ENCODE measurements around the gene XIAP.

Gene XIAP

GRCh38 chrX:123960956-123961267 lies 101.1 kb downstream of the XIAP start:
- peak overlapping the region; percentile 92 for H3K27ac ChIP-seq (ENCODE audit: low read depth, low read length)
- peak overlapping the region; percentile 49 for H3K4me2 ChIP-seq (ENCODE audit: low read length)
- H2BK5ac ChIP-seq (ENCODE audit: low read depth, low read length, poor library complexity): peak overlapping the region; percentile 97
- no peaks in the 10 kb centered on the region for H3K9me3 ChIP-seq (ENCODE audit: insufficient read depth, low read depth, low read length)
- peak overlapping the region; percentile 98 for H3K18ac ChIP-seq (ENCODE audit: low read length)
- H2BK120ac ChIP-seq (ENCODE audit: insufficient read depth, low read length, poor library complexity): peak overlapping the region; percentile 93
- H4K8ac ChIP-seq (ENCODE audit: low read depth, low read length): peak overlapping the region; percentile 97
- H3K4ac ChIP-seq (ENCODE audit: low read depth, low read length): peak overlapping the region; percentile 99
- DNase-seq: no peak
- H2AK5ac ChIP-seq (ENCODE audit: low read length): peak overlapping the region; percentile 86
- H3K79me1 ChIP-seq (ENCODE audit: low read length): peaks cover 18% of the 10 kb centered on the region
- H3K14ac ChIP-seq (ENCODE audit: low read length): peak overlapping the region; percentile 99
- H2AFZ ChIP-seq (ENCODE audit: insufficient read depth, low read length, poor library complexity): peak overlapping the region; percentile 54
- H3K79me2 ChIP-seq (ENCODE audit: control insufficient read depth, insufficient read depth, low read length, poor library complexity): peaks cover 11% of the 10 kb centered on the region
- no peak overlapping the region for H3K23ac ChIP-seq (ENCODE audit: low read length)
- H3K9ac ChIP-seq (ENCODE audit: low read length): peak overlapping the region; percentile 97
- H4K91ac ChIP-seq (ENCODE audit: low read depth, low read length): peak overlapping the region; percentile 97
- H3K27me3 ChIP-seq (ENCODE audit: insufficient read depth, low read length): no peaks in the 10 kb centered on the region
- H2BK12ac ChIP-seq (ENCODE audit: low read length): no peak overlapping the region
- no peaks in the 10 kb centered on the region for H3K4me1 ChIP-seq (ENCODE audit: control insufficient read depth in 1 of 2, insufficient read depth in 2 of 2, low read length in 2 of 2)
- no peaks in the 10 kb centered on the region for H3K36me3 ChIP-seq (ENCODE audit: control insufficient read depth in 1 of 2, insufficient read depth in 2 of 2, low read length in 2 of 2)
- WGBS (ENCODE audit: extremely low coverage, insufficient coverage, insufficient read length): no CpG with 5 or more reads among the region's 13 CpGs
- peak overlapping the region; percentile 87 for H4K12ac ChIP-seq (ENCODE audit: low read depth, low read length)
- H3K4me3 ChIP-seq (ENCODE audit: low read depth, low read length): peak overlapping the region; percentile 79

- no CpG with 5 or more reads among the region's 38 CpGs for WGBS (ENCODE audit: extremely low coverage, insufficient coverage, insufficient read length)
- Histone ChIP-seq H3K4me1 (ENCODE audit: control insufficient read depth in 1 of 2, insufficient read depth in 2 of 2, low read length in 2 of 2) (no peaks in the 10 kb centered on the region), H2AK5ac (ENCODE audit: low read length) (peak within 1 kb of the TSS; percentile 86), H2AFZ (ENCODE audit: insufficient read depth, low read length, poor library complexity) (peak within 1 kb of the TSS; percentile 59), H3K14ac (ENCODE audit: low read length) (peak within 1 kb of the TSS; percentile 99), H3K23ac (ENCODE audit: low read length) (no peak within 1 kb of the TSS), H3K79me1 (ENCODE audit: low read length) (peaks cover 18% of the 10 kb centered on the region), H4K91ac (ENCODE audit: low read depth, low read length) (peak within 1 kb of the TSS; percentile 97), H2BK120ac (ENCODE audit: insufficient read depth, low read length, poor library complexity) (peak within 1 kb of the TSS; percentile 93), H4K12ac (ENCODE audit: low read depth, low read length) (peak within 1 kb of the TSS; percentile 87), H2BK12ac (ENCODE audit: low read length) (no peak within 1 kb of the TSS), H4K8ac (ENCODE audit: low read depth, low read length) (peak within 1 kb of the TSS; percentile 97), H3K9ac (ENCODE audit: low read length) (peak within 1 kb of the TSS; percentile 97), H3K27ac (ENCODE audit: low read depth, low read length) (peak within 1 kb of the TSS; percentile 92), H3K9me3 (ENCODE audit: insufficient read depth, low read depth, low read length) (no peaks in the 10 kb centered on the region), H3K4me2 (ENCODE audit: low read length) (peak within 1 kb of the TSS; percentile 84), H3K4me3 (ENCODE audit: low read depth, low read length) (peak within 1 kb of the TSS; percentile 79), H2BK5ac (ENCODE audit: low read depth, low read length, poor library complexity) (peak within 1 kb of the TSS; percentile 97), H3K27me3 (ENCODE audit: insufficient read depth, low read length) (no peaks in the 10 kb centered on the region), H3K79me2 (ENCODE audit: control insufficient read depth, insufficient read depth, low read length, poor library complexity) (peaks cover 11% of the 10 kb centered on the region), H3K4ac (ENCODE audit: low read depth, low read length) (peak within 1 kb of the TSS; percentile 99), H3K18ac (ENCODE audit: low read length) (peak within 1 kb of the TSS; percentile 98), H3K36me3 (ENCODE audit: control insufficient read depth in 1 of 2, insufficient read depth in 2 of 2, low read length in 2 of 2) (no peaks in the 10 kb centered on the region)
- DNase-seq: peak; percentile 28 to 63
Observed at GRCh38 chrX:123961268-123962005, 101.6 kb downstream of the XIAP start, which contains the start of gene STAG2. Gene STAG2, plus strand, starts transcription at chrX:123961706. Its CDS starts 60,922 bp downstream, at chrX:124022628.

DNA sequence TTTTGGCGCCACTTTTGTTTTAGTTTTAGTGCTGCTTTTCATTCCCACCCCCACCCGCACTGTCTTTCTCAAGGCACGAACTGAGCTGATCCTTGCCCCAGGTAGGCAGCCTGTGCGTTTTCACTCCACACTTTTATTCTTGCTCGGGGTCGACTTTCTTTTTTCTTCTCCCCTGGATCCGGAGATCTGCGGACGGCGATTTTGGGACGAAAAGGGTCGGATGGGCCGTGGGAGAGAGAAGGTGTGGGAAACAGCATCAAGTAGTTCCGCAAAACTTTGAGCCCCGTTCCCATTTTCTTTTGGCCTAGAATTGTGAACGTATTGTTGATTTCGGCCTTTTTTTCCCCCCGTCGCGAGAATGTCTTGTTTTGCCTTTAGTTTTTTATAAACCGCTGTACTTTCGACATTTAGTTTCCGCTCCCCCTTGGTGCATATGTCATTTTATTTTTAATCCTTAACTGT lies 102.2 kb downstream of the XIAP start:
- peak overlapping the region; percentile 46 for H2BK120ac ChIP-seq (ENCODE audit: insufficient read depth, low read length, poor library complexity)
- no peak overlapping the region for H2BK5ac ChIP-seq (ENCODE audit: low read depth, low read length, poor library complexity)
- peaks cover 11% of the 10 kb centered on the region for H3K79me2 ChIP-seq (ENCODE audit: control insufficient read depth, insufficient read depth, low read length, poor library complexity)
- peak overlapping the region; percentile 85 for H3K9ac ChIP-seq (ENCODE audit: low read length)
- H3K4me3 ChIP-seq (ENCODE audit: low read depth, low read length): peak overlapping the region; percentile 79
- H3K79me1 ChIP-seq (ENCODE audit: low read length): peaks cover 18% of the 10 kb centered on the region
- H4K91ac ChIP-seq (ENCODE audit: low read depth, low read length): peak overlapping the region; percentile 74
- H2AK5ac ChIP-seq (ENCODE audit: low read length): no peak overlapping the region
- peak overlapping the region; percentile 59 for H2AFZ ChIP-seq (ENCODE audit: insufficient read depth, low read length, poor library complexity)
- no peak overlapping the region for H2BK12ac ChIP-seq (ENCODE audit: low read length)
- H3K27ac ChIP-seq (ENCODE audit: low read depth, low read length): peak overlapping the region; percentile 91
- no peak overlapping the region for H4K12ac ChIP-seq (ENCODE audit: low read depth, low read length)
- H4K8ac ChIP-seq (ENCODE audit: low read depth, low read length): peak overlapping the region; percentile 29
- peak overlapping the region; percentile 84 for H3K4me2 ChIP-seq (ENCODE audit: low read length)
- no peaks in the 10 kb centered on the region for H3K9me3 ChIP-seq (ENCODE audit: insufficient read depth, low read depth, low read length)
- no peak overlapping the region for H3K23ac ChIP-seq (ENCODE audit: low read length)
- DNase-seq: peak; percentile 0 to 35
- H3K4me1 ChIP-seq (ENCODE audit: control insufficient read depth in 1 of 2, insufficient read depth in 2 of 2, low read length in 2 of 2): no peaks in the 10 kb centered on the region
- H3K4ac ChIP-seq (ENCODE audit: low read depth, low read length): peak overlapping the region; percentile 75
- no peaks in the 10 kb centered on the region for H3K27me3 ChIP-seq (ENCODE audit: insufficient read depth, low read length)
- no CpG with 5 or more reads among the region's 23 CpGs for WGBS (ENCODE audit: extremely low coverage, insufficient coverage, insufficient read length)
- H3K14ac ChIP-seq (ENCODE audit: low read length): peak overlapping the region; percentile 53
- H3K36me3 ChIP-seq (ENCODE audit: control insufficient read depth in 1 of 2, insufficient read depth in 2 of 2, low read length in 2 of 2): no peaks in the 10 kb centered on the region
- H3K18ac ChIP-seq (ENCODE audit: low read length): peak overlapping the region; percentile 64

GRCh38 chrX:123962794-123963373 lies 103.0 kb downstream of the XIAP start:
- peak overlapping the region; percentile 52 for H3K9ac ChIP-seq (ENCODE audit: low read length)
- no peaks in the 10 kb centered on the region for H3K27me3 ChIP-seq (ENCODE audit: insufficient read depth, low read length)
- peak overlapping the region; percentile 61 for H2BK5ac ChIP-seq (ENCODE audit: low read depth, low read length, poor library complexity)
- H2AFZ ChIP-seq (ENCODE audit: insufficient read depth, low read length, poor library complexity): no peak overlapping the region
- H2BK120ac ChIP-seq (ENCODE audit: insufficient read depth, low read length, poor library complexity): no peak overlapping the region
- H4K12ac ChIP-seq (ENCODE audit: low read depth, low read length): no peak overlapping the region
- H3K79me2 ChIP-seq (ENCODE audit: control insufficient read depth, insufficient read depth, low read length, poor library complexity): peaks cover 11% of the 10 kb centered on the region
- H4K8ac ChIP-seq (ENCODE audit: low read depth, low read length): no peak overlapping the region
- H3K9me3 ChIP-seq (ENCODE audit: insufficient read depth, low read depth, low read length): no peaks in the 10 kb centered on the region
- no peak overlapping the region for H3K4ac ChIP-seq (ENCODE audit: low read depth, low read length)
- H2AK5ac ChIP-seq (ENCODE audit: low read length): no peak overlapping the region
- peak; percentile 80 to 81 for DNase-seq
- H3K27ac ChIP-seq (ENCODE audit: low read depth, low read length): peak overlapping the region; percentile 91
- no peaks in the 10 kb centered on the region for H3K36me3 ChIP-seq (ENCODE audit: control insufficient read depth in 1 of 2, insufficient read depth in 2 of 2, low read length in 2 of 2)
- no CpG with 5 or more reads among the region's 22 CpGs for WGBS (ENCODE audit: extremely low coverage, insufficient coverage, insufficient read length)
- H3K14ac ChIP-seq (ENCODE audit: low read length): peak overlapping the region; percentile 34
- H3K4me2 ChIP-seq (ENCODE audit: low read length): peak overlapping the region; percentile 84
- no peaks in the 10 kb centered on the region for H3K4me1 ChIP-seq (ENCODE audit: control insufficient read depth in 1 of 2, insufficient read depth in 2 of 2, low read length in 2 of 2)
- no peak overlapping the region for H3K18ac ChIP-seq (ENCODE audit: low read length)
- no peak overlapping the region for H2BK12ac ChIP-seq (ENCODE audit: low read length)
- H3K79me1 ChIP-seq (ENCODE audit: low read length): peaks cover 18% of the 10 kb centered on the region
- H3K4me3 ChIP-seq (ENCODE audit: low read depth, low read length): peak overlapping the region; percentile 70
- no peak overlapping the region for H3K23ac ChIP-seq (ENCODE audit: low read length)
- peak overlapping the region; percentile 76 for H4K91ac ChIP-seq (ENCODE audit: low read depth, low read length)
